GM18526 (cell line): ENCODE data around the gene AJAP1.

Experiments
- POLR2A ChIP-seq: IDR thresholded peaks from 3 replicates; pipeline ENCODE4 v1.6.1; 2011; ENCODE audit not compliant: insufficient read length; ENCODE audit errors: extremely low read depth

Gene AJAP1

GRCh38 chr1:4662168-4662567 is 7.8 kb downstream of the AJAP1 start:
- no peak for TF ChIP-seq POLR2A

- no peak for TF ChIP-seq POLR2A
Observed at GRCh38 chr1:4662723-4663122, 8.3 kb downstream of the AJAP1 start.

- TF ChIP-seq POLR2A: no peak
Observed at GRCh38 chr1:4664095-4664494, 9.7 kb downstream of the AJAP1 start.

GRCh38 chr1:4664606-4665005 is 10.2 kb downstream of the AJAP1 start:
- no peak for TF ChIP-seq POLR2A

GRCh38 chr1:4665456-4665855 is 11.0 kb downstream of the AJAP1 start:
- TF ChIP-seq POLR2A: no peak

- TF ChIP-seq POLR2A: no peak
Observed at GRCh38 chr1:4668743-4669700, 14.6 kb downstream of the AJAP1 start.

- TF ChIP-seq POLR2A: no peak
Observed at GRCh38 chr1:4670265-4670664, 15.9 kb downstream of the AJAP1 start.

GRCh38 chr1:4671828-4672227 is 17.4 kb downstream of the AJAP1 start:
- no peak for TF ChIP-seq POLR2A

- no peak for TF ChIP-seq POLR2A
Observed at GRCh38 chr1:4673494-4673893, 19.1 kb downstream of the AJAP1 start.

GRCh38 chr1:4674117-4674516 is 19.7 kb downstream of the AJAP1 start:
- no peak for TF ChIP-seq POLR2A

- no peak for TF ChIP-seq POLR2A
Observed at GRCh38 chr1:4674676-4675075, 20.3 kb downstream of the AJAP1 start.

- no peak for TF ChIP-seq POLR2A
Observed at GRCh38 chr1:4675454-4676186, 21.2 kb downstream of the AJAP1 start.

GRCh38 chr1:4676253-4676652 is 21.8 kb downstream of the AJAP1 start:
- no peak for TF ChIP-seq POLR2A

- no peak for TF ChIP-seq POLR2A
Observed at GRCh38 chr1:4677608-4678007, 23.2 kb downstream of the AJAP1 start.

- TF ChIP-seq POLR2A: no peak
Observed at GRCh38 chr1:4678066-4678717, 23.8 kb downstream of the AJAP1 start.

- TF ChIP-seq POLR2A: no peak
Observed at GRCh38 chr1:4681026-4681425, 26.6 kb downstream of the AJAP1 start.
